Neuronal stem cell (in vitro differentiated cells): Measurements from ENCODE around the gene ZP1.

Experiments used
- DNase-seq: peaks from one replicate; pipeline ENCODE4 v3.0.0-alpha.2; 2013; ENCODE audit warnings: low spot score
- H2AFZ ChIP-seq: one replicate; pipeline ENCODE4 v1.6.1; 2013; ENCODE audit warnings: mild to moderate bottlenecking, low read length, inconsistent platforms
- H2AK5ac ChIP-seq: 2 replicates; pipeline ENCODE4 v1.6.1; 2013; ENCODE audit warnings: low read depth, mild to moderate bottlenecking, inconsistent platforms, low read length, moderate library complexity, mixed read lengths
- H2BK120ac ChIP-seq: 2 replicates; pipeline ENCODE4 v1.6.1; 2013; ENCODE audit warnings: low read depth, mild to moderate bottlenecking, inconsistent platforms, low read length, moderate library complexity, mixed read lengths
- H2BK12ac ChIP-seq: one replicate; pipeline ENCODE4 v1.6.1; 2013; ENCODE audit warnings: low read length, inconsistent platforms
- H2BK15ac ChIP-seq: 2 replicates; pipeline ENCODE4 v1.6.1; 2013; ENCODE audit warnings: mild to moderate bottlenecking, low read length, inconsistent platforms, mixed read lengths
- H2BK5ac ChIP-seq: one replicate; pipeline ENCODE4 v1.6.1; 2013; ENCODE audit warnings: inconsistent platforms, mild to moderate bottlenecking, low read length, moderate library complexity
- H3K14ac ChIP-seq: one replicate; pipeline ENCODE4 v1.6.1; 2013; ENCODE audit warnings: low read length, inconsistent platforms
- H3K18ac ChIP-seq: 2 replicates; pipeline ENCODE4 v1.6.1; 2013; ENCODE audit warnings: low read length, inconsistent platforms
- H3K23ac ChIP-seq: 2 replicates; pipeline ENCODE4 v1.6.1; 2013; ENCODE audit warnings: low read depth, mild to moderate bottlenecking, mixed read lengths, low read length, inconsistent platforms; ENCODE audit not compliant: poor library complexity
- H3K27ac ChIP-seq: replicated peaks from 3 replicates; pipeline ENCODE4 v1.5.1; 2013; ENCODE audit warnings: low read length, inconsistent platforms
- H3K27me3 ChIP-seq, 3 experiments: 2 replicates each; pipeline ENCODE4 v1.6.1; 2013; ENCODE audit warnings: low read length in 3 of 3, mild to moderate bottlenecking in 2 of 3, inconsistent platforms in 1 of 3, low read depth in 1 of 3, mixed read lengths in 1 of 3, moderate library complexity in 1 of 3; ENCODE audit not compliant: control insufficient read depth in 3 of 3, insufficient read depth in 3 of 3
- H3K36me3 ChIP-seq, 2 donors: replicated peaks in 1 of 2; 2 replicates each; pipeline ENCODE4 v1.6.1; 2013; ENCODE audit warnings: low read length in 2 of 2; ENCODE audit not compliant: control insufficient read depth in 2 of 2, insufficient read depth in 2 of 2
- H3K4ac ChIP-seq: 2 replicates; pipeline ENCODE4 v1.6.1; 2013; ENCODE audit warnings: inconsistent platforms, mild to moderate bottlenecking, low read length, moderate library complexity
- H3K4me1 ChIP-seq, 2 donors: 1 replicate in 1 of 2; 2 replicates in 1 of 2; pipeline ENCODE4 v1.6.1; 2013; ENCODE audit warnings: low read length in 2 of 2, low read depth in 1 of 2; ENCODE audit not compliant: control insufficient read depth in 2 of 2, insufficient read depth in 1 of 2
- H3K4me2 ChIP-seq: one replicate; pipeline ENCODE4 v1.6.1; 2013; ENCODE audit warnings: mild to moderate bottlenecking, low read length, inconsistent platforms; ENCODE audit not compliant: insufficient read depth, poor library complexity, severe bottlenecking
- H3K4me3 ChIP-seq, 2 donors: 2 replicates each; pipeline ENCODE4 v1.5.1; 2013; ENCODE audit warnings: low read length in 2 of 2, mild to moderate bottlenecking in 2 of 2, inconsistent platforms in 1 of 2, moderate library complexity in 1 of 2
- H3K79me1 ChIP-seq: one replicate; pipeline ENCODE4 v1.6.1; 2013; ENCODE audit warnings: low read depth, mild to moderate bottlenecking, inconsistent platforms, low read length, moderate library complexity
- H3K9ac ChIP-seq: one replicate; pipeline ENCODE4 v1.6.1; 2013; ENCODE audit warnings: mild to moderate bottlenecking, low read depth, low read length, inconsistent platforms; ENCODE audit not compliant: poor library complexity
- H3K9me3 ChIP-seq, 2 donors: replicated peaks in 1 of 2; 2 replicates each; pipeline versions ENCODE3 to v1.6.1; 2013; ENCODE audit warnings: low read length in 2 of 2, mild to moderate bottlenecking in 2 of 2, inconsistent platforms in 1 of 2, low read depth in 1 of 2, mixed read lengths in 1 of 2, moderate library complexity in 1 of 2; ENCODE audit not compliant: control insufficient read depth in 2 of 2, insufficient read depth in 1 of 2
- H4K8ac ChIP-seq: one replicate; pipeline ENCODE4 v1.6.1; 2013; ENCODE audit warnings: low read depth, mild to moderate bottlenecking, inconsistent platforms, low read length, moderate library complexity
- H4K91ac ChIP-seq: one replicate; pipeline ENCODE4 v1.6.1; 2013; ENCODE audit warnings: low read length, low read depth, mild to moderate bottlenecking, inconsistent platforms; ENCODE audit not compliant: poor library complexity
- WGBS, 2 donors: extraction: QIAGEN DNeasy Blood & Tissue Kit; methylation state at CpG; one replicate each; pipeline ENCODE4 v1.1.7; 2013; ENCODE audit warnings: missing lambda C conversion rate in 2 of 2, mixed read lengths in 1 of 2; ENCODE audit not compliant: insufficient read length in 2 of 2, insufficient replicate concordance in 1 of 2; ENCODE audit errors: extremely low coverage in 2 of 2; 5-methylcytosine and 5-hydroxymethylcytosine counted together

ZP1 gene

DNA sequence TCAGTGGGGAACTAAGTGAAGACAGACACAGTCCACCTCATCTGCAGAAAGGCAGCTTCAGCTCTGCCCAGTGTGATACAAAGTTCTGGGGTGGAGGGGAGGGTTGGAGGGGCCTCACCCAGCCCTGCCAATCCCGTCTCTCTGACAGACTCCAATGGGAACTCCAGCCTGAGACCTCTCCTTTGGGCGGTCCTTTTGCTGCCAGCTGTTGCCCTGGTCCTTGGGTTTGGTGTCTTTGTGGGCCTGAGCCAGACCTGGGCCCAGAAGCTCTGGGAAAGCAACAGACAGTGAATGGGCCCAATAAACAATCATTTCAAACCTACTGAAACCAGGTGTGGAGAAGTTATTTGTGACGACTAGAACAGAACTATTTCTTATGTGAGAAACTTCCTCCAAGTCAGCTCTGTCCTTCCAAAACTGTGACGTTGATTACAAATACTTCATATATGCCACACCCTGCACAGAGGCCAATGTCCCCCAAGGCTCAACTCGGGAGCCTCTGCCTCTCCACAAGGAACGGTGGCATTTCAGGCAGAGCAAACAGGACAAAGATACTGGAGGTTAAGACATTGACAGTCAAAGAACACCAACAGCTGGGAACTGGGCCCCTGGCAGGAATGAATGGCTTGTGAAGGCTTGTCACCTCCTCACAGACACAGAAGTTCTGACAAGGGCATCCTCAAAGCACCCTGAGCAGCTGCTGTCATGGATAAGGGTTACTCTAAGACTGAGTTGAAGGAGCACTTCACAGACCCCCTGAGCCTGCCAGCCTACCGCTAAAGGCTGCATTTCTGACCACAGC, 8.2 kb downstream of the ZP1 start:
- no peak overlapping the region for H3K9ac ChIP-seq
- WGBS, 2 donors, result no CpG with 5 or more reads among the region's 7 CpGs
- DNase-seq, result no peak
- no peak overlapping the region for H4K8ac ChIP-seq
- H4K91ac ChIP-seq, result no peak overlapping the region
- peaks cover 8 to 22% of the 10 kb centered on the region in 2 donors for H3K36me3 ChIP-seq
- H3K27ac ChIP-seq, result no peak overlapping the region
- H3K9me3 ChIP-seq, result no peaks in the 10 kb centered on the region
- H3K4me3 ChIP-seq, result no peak overlapping the region
- H3K4me2 ChIP-seq, result no peak overlapping the region
- no peak overlapping the region for H3K18ac ChIP-seq
- H2BK12ac ChIP-seq, result no peak overlapping the region
- H2AK5ac ChIP-seq, result no peak overlapping the region
- no peaks in the 10 kb centered on the region for H3K27me3 ChIP-seq
- no peak overlapping the region for H2BK5ac ChIP-seq
- no peak overlapping the region for H3K14ac ChIP-seq
- H2AFZ ChIP-seq, result no peak overlapping the region
- H3K4ac ChIP-seq, result no peak overlapping the region
- H3K4me1 ChIP-seq, result peaks cover 0 to 1% of the 10 kb centered on the region in 2 donors
- no peaks in the 10 kb centered on the region for H3K79me1 ChIP-seq
- no peak overlapping the region for H2BK120ac ChIP-seq
- no peak overlapping the region for H2BK15ac ChIP-seq
- H3K23ac ChIP-seq, result no peak overlapping the region

DNA sequence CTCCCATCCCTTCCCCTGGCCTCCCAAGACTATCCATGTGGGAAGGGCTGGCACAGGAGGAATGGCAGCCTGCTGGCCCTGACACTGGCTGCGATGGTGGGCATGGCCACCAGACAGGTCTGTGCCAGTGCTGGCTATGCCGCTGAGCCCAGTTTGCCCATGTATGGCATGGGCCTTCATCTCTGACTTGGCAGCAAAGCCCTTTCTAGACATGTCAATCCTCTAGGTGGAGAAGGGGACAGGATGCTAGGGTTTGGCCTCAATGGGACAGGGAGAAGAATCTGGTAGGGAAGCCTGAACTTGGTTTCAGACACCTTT, 8.8 kb downstream of the ZP1 start:
- no peak overlapping the region for H2BK12ac ChIP-seq
- no peak overlapping the region for H3K4ac ChIP-seq
- no peak overlapping the region for H2BK15ac ChIP-seq
- H2BK120ac ChIP-seq, result no peak overlapping the region
- H3K27me3 ChIP-seq, result no peaks in the 10 kb centered on the region
- H4K8ac ChIP-seq, result no peak overlapping the region
- no peak overlapping the region for H2AK5ac ChIP-seq
- H3K27ac ChIP-seq, result no peak overlapping the region
- no CpG with 5 or more reads among the region's 2 CpGs for WGBS, 2 donors
- H3K4me2 ChIP-seq, result no peak overlapping the region
- no peak for DNase-seq
- no peak overlapping the region for H4K91ac ChIP-seq
- no peak overlapping the region for H3K9ac ChIP-seq
- no peaks in the 10 kb centered on the region for H3K79me1 ChIP-seq
- H3K14ac ChIP-seq, result no peak overlapping the region
- no peaks in the 10 kb centered on the region for H3K9me3 ChIP-seq
- peaks cover 1 to 5% of the 10 kb centered on the region in 2 donors for H3K4me1 ChIP-seq
- H2BK5ac ChIP-seq, result no peak overlapping the region
- H3K23ac ChIP-seq, result no peak overlapping the region
- H3K4me3 ChIP-seq, result no peak overlapping the region
- H3K18ac ChIP-seq, result no peak overlapping the region
- no peak overlapping the region for H2AFZ ChIP-seq
- H3K36me3 ChIP-seq, result peaks cover 8 to 22% of the 10 kb centered on the region in 2 donors

DNA sequence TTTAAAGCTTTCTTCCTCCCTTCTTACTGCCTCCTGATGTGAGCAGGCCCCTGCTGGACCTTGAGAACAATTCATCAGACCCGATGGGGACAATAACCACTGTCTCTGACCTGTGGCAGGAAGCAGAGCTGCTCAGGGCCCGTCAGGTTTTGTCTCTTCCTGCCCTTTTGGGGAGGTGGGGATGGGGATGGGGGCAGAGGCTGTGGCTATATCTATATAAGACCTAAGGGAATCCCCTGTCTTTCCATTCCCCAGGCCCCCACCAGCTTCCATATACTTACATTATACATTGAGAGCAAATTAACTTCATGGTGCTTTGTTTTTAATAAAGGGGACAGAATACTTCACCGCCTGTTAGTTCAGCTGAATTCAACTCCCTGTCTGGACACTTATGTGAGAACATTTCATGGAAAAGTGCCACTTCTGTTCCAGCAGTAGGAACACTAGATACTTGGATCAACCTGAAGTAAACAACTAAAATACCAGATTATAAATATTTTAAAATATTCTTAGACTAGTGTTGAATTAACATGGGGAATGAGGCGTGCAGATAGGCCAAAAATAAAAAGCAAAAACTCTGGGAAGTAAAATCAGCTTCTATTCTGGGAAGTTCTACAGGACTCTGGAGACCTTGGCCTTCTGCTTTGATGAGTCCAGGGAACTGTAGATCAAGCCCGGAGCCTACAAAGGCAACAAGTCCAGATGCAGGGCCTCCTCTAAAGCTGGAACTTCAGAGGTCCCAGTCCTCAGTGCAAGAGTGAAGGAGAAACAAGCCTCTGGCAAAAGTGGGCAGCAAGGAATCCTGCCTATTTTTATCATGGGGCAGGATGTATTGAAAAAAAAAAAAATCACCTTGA, 11.1 kb downstream of the ZP1 start:
- H2BK5ac ChIP-seq, result no peak overlapping the region
- no CpG with 5 or more reads among the region's 5 CpGs for WGBS, 2 donors
- no peak overlapping the region for H3K23ac ChIP-seq
- H2BK15ac ChIP-seq, result no peak overlapping the region
- no peak overlapping the region for H2BK12ac ChIP-seq
- no peak overlapping the region for H4K8ac ChIP-seq
- no peaks in the 10 kb centered on the region for H3K27me3 ChIP-seq
- H3K9ac ChIP-seq, result no peak overlapping the region
- H3K4me1 ChIP-seq, result peaks cover 0 to 6% of the 10 kb centered on the region in 2 donors
- no peak overlapping the region for H3K14ac ChIP-seq
- H3K9me3 ChIP-seq, result no peaks in the 10 kb centered on the region
- H3K4me3 ChIP-seq, result no peak overlapping the region
- no peak overlapping the region for H3K4me2 ChIP-seq
- no peak overlapping the region for H2BK120ac ChIP-seq
- H3K36me3 ChIP-seq, result peaks cover 8 to 22% of the 10 kb centered on the region in 2 donors
- no peak overlapping the region for H3K4ac ChIP-seq
- no peak overlapping the region for H2AK5ac ChIP-seq
- no peak overlapping the region for H4K91ac ChIP-seq
- no peaks in the 10 kb centered on the region for H3K79me1 ChIP-seq
- no peak overlapping the region for H3K27ac ChIP-seq
- DNase-seq, result no peak
- H3K18ac ChIP-seq, result no peak overlapping the region
- H2AFZ ChIP-seq, result no peak overlapping the region

DNA sequence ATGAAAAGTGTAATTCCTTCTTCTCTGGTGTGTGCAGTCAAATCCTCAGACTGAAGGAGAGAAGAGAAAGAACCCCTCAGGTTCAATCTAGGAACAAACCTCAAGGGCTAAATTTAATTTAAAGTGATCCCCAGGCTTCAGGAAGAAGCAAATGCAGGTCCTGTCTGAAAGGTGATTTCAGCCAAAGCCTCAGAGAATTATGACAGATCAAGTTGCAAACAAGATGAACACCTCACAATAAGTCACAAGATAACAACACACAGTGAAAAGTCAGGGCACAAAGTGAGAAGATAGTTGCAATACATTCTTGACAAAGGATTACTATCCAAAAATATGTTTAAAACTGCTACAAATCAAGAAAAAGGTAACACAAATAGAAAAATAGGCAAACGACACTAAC, 11.8 kb downstream of the ZP1 start:
- H2BK120ac ChIP-seq, result no peak overlapping the region
- no peak overlapping the region for H3K23ac ChIP-seq
- H3K79me1 ChIP-seq, result no peaks in the 10 kb centered on the region
- DNase-seq, result no peak
- H2AK5ac ChIP-seq, result no peak overlapping the region
- H3K9me3 ChIP-seq, result no peaks in the 10 kb centered on the region
- H3K9ac ChIP-seq, result no peak overlapping the region
- H3K36me3 ChIP-seq, result peaks cover 8 to 22% of the 10 kb centered on the region in 2 donors
- H3K27me3 ChIP-seq, result no peaks in the 10 kb centered on the region
- H3K27ac ChIP-seq, result no peak overlapping the region
- no peak overlapping the region for H4K8ac ChIP-seq
- no peak overlapping the region for H3K14ac ChIP-seq
- no peak overlapping the region for H4K91ac ChIP-seq
- peaks cover 0 to 6% of the 10 kb centered on the region in 2 donors for H3K4me1 ChIP-seq
- no peak overlapping the region for H2BK12ac ChIP-seq
- H2AFZ ChIP-seq, result no peak overlapping the region
- WGBS, 2 donors, result no CpG with 5 or more reads among the region's 1 CpG
- no peak overlapping the region for H3K18ac ChIP-seq
- H2BK15ac ChIP-seq, result no peak overlapping the region
- H3K4me3 ChIP-seq, result no peak overlapping the region
- H3K4ac ChIP-seq, result no peak overlapping the region
- no peak overlapping the region for H3K4me2 ChIP-seq
- no peak overlapping the region for H2BK5ac ChIP-seq
